Fibroblast of lung (primary cell): ENCODE measurements around the gene CFAP74. TPM values are rescaled to one million over a fixed set of nuclear protein-coding genes. Genes with fewer than 3 reads are reported as not detected.

Experiments used
- DNase-seq, 2 donors: peaks; one replicate each; pipeline versions ENCODE4 v3.0.0 to v3.0.0-alpha.2; 2010; ENCODE audit warnings: low read depth in 2 of 2
- H2AFZ ChIP-seq: 2 replicates; pipeline ENCODE4 v1.5.1; 2012; ENCODE audit warnings: low read length, control low read depth, inconsistent platforms
- H3K27ac ChIP-seq: 2 replicates; pipeline ENCODE4 v1.5.1; 2011; ENCODE audit warnings: low read length, control low read depth; ENCODE audit not compliant: insufficient read depth
- H3K27me3 ChIP-seq: 2 replicates; pipeline ENCODE4 v1.5.1; 2011; ENCODE audit warnings: mild to moderate bottlenecking, low read length; ENCODE audit not compliant: control insufficient read depth, insufficient read depth
- H3K36me3 ChIP-seq: 2 replicates; pipeline ENCODE4 v1.5.1; 2011; ENCODE audit warnings: low read length; ENCODE audit not compliant: control insufficient read depth, insufficient read depth
- H3K4me1 ChIP-seq: 2 replicates; pipeline ENCODE4 v1.5.1; 2011; ENCODE audit warnings: low read length; ENCODE audit not compliant: control insufficient read depth, insufficient read depth; ENCODE audit errors: extremely low read depth
- H3K4me2 ChIP-seq: 2 replicates; pipeline ENCODE4 v1.5.1; 2011; ENCODE audit warnings: low read length, control low read depth; ENCODE audit not compliant: insufficient read depth; ENCODE audit errors: extremely low read depth
- H3K4me3 ChIP-seq, 4 experiments: fragments of 200-600 bp in 1 of 4; sonication (generic) in 1 of 4; replicated peaks in 1 of 4; 2 replicates each; pipeline ENCODE4 v1.5.1; 2011 to 2016; ENCODE audit warnings: low read length in 4 of 4, low read depth in 3 of 4, mild to moderate bottlenecking in 3 of 4, control low read depth in 2 of 4, inconsistent platforms in 1 of 4, mixed read lengths in 1 of 4; ENCODE audit not compliant: insufficient read depth in 1 of 4; ENCODE audit errors: control extremely low read depth in 1 of 4
- H3K79me2 ChIP-seq: 2 replicates; pipeline ENCODE4 v1.5.1; 2012; ENCODE audit warnings: mild to moderate bottlenecking, low read length, inconsistent platforms; ENCODE audit not compliant: control insufficient read depth, insufficient read depth
- H3K9ac ChIP-seq: 2 replicates; pipeline ENCODE4 v1.5.1; 2011; ENCODE audit warnings: mild to moderate bottlenecking, low read length, control low read depth; ENCODE audit not compliant: insufficient read depth
- H3K9me3 ChIP-seq: 2 replicates; pipeline ENCODE4 v1.5.1; 2012; ENCODE audit warnings: low read depth, low read length; ENCODE audit not compliant: control insufficient read depth, insufficient read depth
- H4K20me1 ChIP-seq: 2 replicates; pipeline ENCODE4 v1.5.1; 2011; ENCODE audit warnings: low read length; ENCODE audit not compliant: control insufficient read depth, insufficient read depth; ENCODE audit errors: extremely low read depth
- CTCF ChIP-seq, 2 donors: IDR thresholded peaks in 1 of 2; conservative IDR thresholded peaks in 1 of 2; 1 replicate in 1 of 2; 2 replicates in 1 of 2; pipeline ENCODE4 v1.5.1; 2011 to 2012; ENCODE audit warnings: low read length in 2 of 2, control low read depth in 1 of 2, inconsistent platforms in 1 of 2, low read depth in 1 of 2, mild to moderate bottlenecking in 1 of 2
- EZH2 ChIP-seq: IDR thresholded peaks from 2 replicates; pipeline ENCODE4 v1.5.1; 2012; ENCODE audit warnings: low read length, control low read depth, mild to moderate bottlenecking; ENCODE audit errors: missing control alignments
- polyA plus RNA-seq, 2 donors: library from polyadenylated mRNA; depleted of rRNA in 1 of 2; stranded (reverse) in 1 of 2; unstranded in 1 of 2; fragments of >200 nt; gene quantifications; 2 replicates each; pipeline ENCODE4 v1.2.1, GENCODE V29; 2011 to 2012; ENCODE audit warnings: missing spikeins in 1 of 2
- total RNA-seq: library from RNA; depleted of rRNA; stranded (reverse); fragments of >200 nt; gene quantifications from 2 replicates; pipeline ENCODE4 v1.2.1, GENCODE V29; 2014

Gene CFAP74
- total and polyA plus RNA-seq, 2 donors (not counting 1 experiment from before 2014, with no cell fraction given): not detected

GRCh38 chr1:1893291-1893985 is 110.1 kb downstream of the CFAP74 start:
- Histone ChIP-seq H3K27ac (no peak overlapping the region), H3K36me3 (peaks cover under 1% of the 10 kb centered on the region), H3K4me3 (no peak overlapping the region), H2AFZ (no peak overlapping the region), H3K9me3 (no peaks in the 10 kb centered on the region), H3K9ac (no peak overlapping the region), H3K79me2 (peaks cover 24% of the 10 kb centered on the region), H3K27me3 (peaks cover 2% of the 10 kb centered on the region), H4K20me1 (peaks cover 4% of the 10 kb centered on the region), H3K4me2 (no peak overlapping the region), H3K4me1 (peaks cover 11% of the 10 kb centered on the region)
- no peak for DNase-seq
- no peak for TF ChIP-seq CTCF (conservative IDR thresholded peaks at IDR 0.05 in 1 of 2, IDR thresholded peaks at IDR 0.05 in 1 of 2; ENCODE audit: low read depth in 1 of 2, low read length in 2 of 2)
- TF ChIP-seq EZH2: no peak

GRCh38 chr1:1892763-1893120 is 110.8 kb downstream of the CFAP74 start:
- Histone ChIP-seq H4K20me1 (peaks cover 4% of the 10 kb centered on the region), H3K4me3 (peak overlapping the region in 1 of 4 experiments; percentile 65), H3K9me3 (no peaks in the 10 kb centered on the region), H3K79me2 (peaks cover 31% of the 10 kb centered on the region), H3K4me1 (peaks cover 11% of the 10 kb centered on the region), H3K27me3 (peaks cover 2% of the 10 kb centered on the region), H3K27ac (no peak overlapping the region), H3K36me3 (peaks cover 2% of the 10 kb centered on the region), H2AFZ (no peak overlapping the region), H3K4me2 (no peak overlapping the region), H3K9ac (no peak overlapping the region)
- no peak for DNase-seq
- TF ChIP-seq CTCF (conservative IDR thresholded peaks at IDR 0.05 in 1 of 2, IDR thresholded peaks at IDR 0.05 in 1 of 2; ENCODE audit: low read depth in 1 of 2, low read length in 2 of 2) (no peak), EZH2 (no peak)

- Histone ChIP-seq H3K27me3 (peaks cover 2% of the 10 kb centered on the region), H3K4me1 (peaks cover 11% of the 10 kb centered on the region), H4K20me1 (peaks cover 4% of the 10 kb centered on the region), H3K27ac (no peak overlapping the region), H2AFZ (no peak overlapping the region), H3K9ac (peak overlapping the region; percentile 55), H3K79me2 (peaks cover 36% of the 10 kb centered on the region), H3K4me3 (peak overlapping the region; percentile 55 to 65 (median 58)), H3K4me2 (peak overlapping the region; percentile 99), H3K9me3 (no peaks in the 10 kb centered on the region), H3K36me3 (peaks cover 2% of the 10 kb centered on the region)
- DNase-seq: no peak
- no peak for TF ChIP-seq EZH2
Observed at GRCh38 chr1:1892079-1892762, 111.4 kb downstream of the CFAP74 start.
